ENCODE data around the gene ATN1.

DNA sequence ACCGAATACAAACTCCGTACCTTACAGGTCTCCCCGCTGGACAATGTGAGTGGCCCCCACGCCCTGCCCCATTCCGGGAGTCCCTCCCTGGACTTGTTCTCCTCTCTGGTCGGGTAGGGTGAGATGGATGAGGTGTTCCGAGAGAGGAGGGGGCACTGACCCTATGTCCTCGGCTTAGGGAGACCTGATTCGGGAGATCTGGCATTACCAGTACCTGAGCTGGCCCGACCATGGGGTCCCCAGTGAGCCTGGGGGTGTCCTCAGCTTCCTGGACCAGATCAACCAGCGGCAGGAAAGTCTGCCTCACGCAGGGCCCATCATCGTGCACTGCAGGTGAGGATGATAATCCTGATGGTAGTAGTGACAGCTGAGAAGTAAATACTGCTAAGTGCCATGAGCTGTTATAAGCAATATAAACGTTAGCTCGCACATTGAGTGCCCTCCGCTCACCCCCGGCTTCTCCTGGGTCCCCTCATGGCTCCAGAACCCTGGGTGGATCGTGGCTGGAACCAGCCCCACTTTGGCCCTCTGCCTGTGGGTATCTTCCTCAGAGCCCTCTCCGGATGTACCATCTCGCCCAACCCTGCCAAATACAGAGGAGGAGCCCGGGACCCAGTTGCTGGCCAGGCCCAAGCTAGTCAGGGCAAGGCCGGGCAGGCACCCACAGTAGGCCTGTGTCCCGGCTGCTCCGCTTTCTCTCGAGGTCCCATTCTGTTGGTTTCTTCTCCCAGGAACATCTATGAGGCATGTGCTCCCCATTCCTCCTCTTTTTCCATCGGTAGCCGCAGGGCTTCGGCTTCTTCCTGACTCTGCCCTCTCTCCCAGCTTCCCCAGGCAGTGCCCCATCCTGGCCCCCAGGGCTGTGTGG lies 30.2 kb downstream of the ATN1 start:
- TF ChIP-seq, protein P1, sequence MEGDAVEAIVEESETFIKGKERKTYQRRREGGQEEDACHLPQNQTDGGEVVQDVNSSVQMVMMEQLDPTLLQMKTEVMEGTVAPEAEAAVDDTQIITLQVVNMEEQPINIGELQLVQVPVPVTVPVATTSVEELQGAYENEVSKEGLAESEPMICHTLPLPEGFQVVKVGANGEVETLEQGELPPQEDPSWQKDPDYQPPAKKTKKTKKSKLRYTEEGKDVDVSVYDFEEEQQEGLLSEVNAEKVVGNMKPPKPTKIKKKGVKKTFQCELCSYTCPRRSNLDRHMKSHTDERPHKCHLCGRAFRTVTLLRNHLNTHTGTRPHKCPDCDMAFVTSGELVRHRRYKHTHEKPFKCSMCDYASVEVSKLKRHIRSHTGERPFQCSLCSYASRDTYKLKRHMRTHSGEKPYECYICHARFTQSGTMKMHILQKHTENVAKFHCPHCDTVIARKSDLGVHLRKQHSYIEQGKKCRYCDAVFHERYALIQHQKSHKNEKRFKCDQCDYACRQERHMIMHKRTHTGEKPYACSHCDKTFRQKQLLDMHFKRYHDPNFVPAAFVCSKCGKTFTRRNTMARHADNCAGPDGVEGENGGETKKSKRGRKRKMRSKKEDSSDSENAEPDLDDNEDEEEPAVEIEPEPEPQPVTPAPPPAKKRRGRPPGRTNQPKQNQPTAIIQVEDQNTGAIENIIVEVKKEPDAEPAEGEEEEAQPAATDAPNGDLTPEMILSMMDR (IDR thresholded peaks at IDR 0.05; ENCODE audit: low read depth, low read length, missing input control): no peak
- TF ChIP-seq TAF1 (conservative IDR thresholded peaks at IDR 0.05) (no peak), ZBTB33 (IDR thresholded peaks at IDR 0.05) (no peak), NR2F2 (IDR thresholded peaks at IDR 0.05) (no peak), SP1 (IDR thresholded peaks at IDR 0.05) (no peak), GABPA (IDR thresholded peaks at IDR 0.05 in 1 of 2, conservative IDR thresholded peaks at IDR 0.05 in 1 of 2) (no peak), YY1 (IDR thresholded peaks at IDR 0.05) (no peak)
